ENCODE measurements around the gene NHS. TPM values are rescaled to one million over a fixed set of nuclear protein-coding genes. Genes with fewer than 3 reads are reported as not detected.

Gene NHS
- total RNA-seq, 1 donor = 10.5 TPM

GRCh38 chrX:17592117-17592516 is 217.1 kb downstream of the NHS start:
- H3K9me3 ChIP-seq (ENCODE audit: low read depth, low read length) = no peaks in the 10 kb centered on the region
- H3K27ac ChIP-seq (ENCODE audit: low read depth, low read length) = peak overlapping the region; percentile 31
- peaks cover 30% of the 10 kb centered on the region for H3K4me1 ChIP-seq (ENCODE audit: insufficient read depth, low read length)
- H3K4me3 ChIP-seq (ENCODE audit: insufficient read depth, low read length) = peak overlapping the region; percentile 49
- no peak overlapping the region for H2AFZ ChIP-seq (ENCODE audit: low read length)
- no peaks in the 10 kb centered on the region for H3K36me3 ChIP-seq (ENCODE audit: insufficient read depth, low read length)
- H4K20me1 ChIP-seq (ENCODE audit: insufficient read depth, low read length) = no peaks in the 10 kb centered on the region
- no peaks in the 10 kb centered on the region for H3K79me2 ChIP-seq (ENCODE audit: insufficient read depth, low read length)
- H3K27me3 ChIP-seq (ENCODE audit: insufficient read depth, low read length) = no peaks in the 10 kb centered on the region
- H3K4me2 ChIP-seq (ENCODE audit: insufficient read depth, low read length) = peak overlapping the region; percentile 74
- no peak for TF ChIP-seq CTCF (IDR thresholded peaks at IDR 0.05; ENCODE audit: extremely low read depth, low read depth, low read length)
- DNase-seq (ENCODE audit: insufficient read length, low spot score, missing footprints) = no peak

DNA sequence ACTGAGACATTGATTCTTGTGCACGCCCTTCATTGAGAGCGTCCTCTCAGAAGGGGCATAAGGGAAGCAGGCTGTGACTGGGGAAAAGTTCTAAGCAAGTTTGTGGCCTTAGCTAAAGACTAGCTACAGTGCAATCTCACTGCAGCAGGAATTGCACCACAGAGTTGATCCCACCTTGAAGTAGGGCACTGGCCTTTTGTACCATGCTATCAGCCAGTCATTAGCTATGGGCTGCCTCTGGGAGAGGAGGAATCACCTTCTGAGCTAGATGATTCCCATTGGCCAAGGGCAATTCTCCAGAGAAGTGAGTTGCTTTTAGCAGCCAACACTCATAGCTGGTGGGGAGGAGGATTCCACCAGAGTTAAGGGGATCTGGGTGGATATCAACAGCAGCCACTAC is 219.7 kb downstream of the NHS start:
- Histone ChIP-seq H3K36me3 (ENCODE audit: insufficient read depth, low read length) (no peaks in the 10 kb centered on the region), H3K4me2 (ENCODE audit: insufficient read depth, low read length) (no peak overlapping the region), H3K27me3 (ENCODE audit: insufficient read depth, low read length) (no peaks in the 10 kb centered on the region), H3K4me1 (ENCODE audit: insufficient read depth, low read length) (peaks cover 34% of the 10 kb centered on the region), H3K9me3 (ENCODE audit: low read depth, low read length) (no peaks in the 10 kb centered on the region), H4K20me1 (ENCODE audit: insufficient read depth, low read length) (no peaks in the 10 kb centered on the region), H3K79me2 (ENCODE audit: insufficient read depth, low read length) (no peaks in the 10 kb centered on the region), H2AFZ (ENCODE audit: low read length) (no peak overlapping the region), H3K27ac (ENCODE audit: low read depth, low read length) (no peak overlapping the region), H3K4me3 (ENCODE audit: insufficient read depth, low read length) (no peak overlapping the region)
- DNase-seq (ENCODE audit: insufficient read length, low spot score, missing footprints) = no peak
- TF ChIP-seq CTCF (IDR thresholded peaks at IDR 0.05; ENCODE audit: extremely low read depth, low read depth, low read length) = no peak

GRCh38 chrX:17595456-17596035 is 220.5 kb downstream of the NHS start:
- no peak for DNase-seq (ENCODE audit: insufficient read length, low spot score, missing footprints)
- H3K79me2 ChIP-seq (ENCODE audit: insufficient read depth, low read length) = no peaks in the 10 kb centered on the region
- no peak overlapping the region for H2AFZ ChIP-seq (ENCODE audit: low read length)
- H3K4me3 ChIP-seq (ENCODE audit: insufficient read depth, low read length) = no peak overlapping the region
- H4K20me1 ChIP-seq (ENCODE audit: insufficient read depth, low read length) = no peaks in the 10 kb centered on the region
- H3K4me1 ChIP-seq (ENCODE audit: insufficient read depth, low read length) = peaks cover 34% of the 10 kb centered on the region
- no peaks in the 10 kb centered on the region for H3K36me3 ChIP-seq (ENCODE audit: insufficient read depth, low read length)
- no peaks in the 10 kb centered on the region for H3K9me3 ChIP-seq (ENCODE audit: low read depth, low read length)
- H3K27me3 ChIP-seq (ENCODE audit: insufficient read depth, low read length) = no peaks in the 10 kb centered on the region
- TF ChIP-seq CTCF (IDR thresholded peaks at IDR 0.05; ENCODE audit: extremely low read depth, low read depth, low read length) = no peak
- H3K4me2 ChIP-seq (ENCODE audit: insufficient read depth, low read length) = peak overlapping the region; percentile 7
- H3K27ac ChIP-seq (ENCODE audit: low read depth, low read length) = peak overlapping the region; percentile 45

GRCh38 chrX:17596061-17596460 is 221.1 kb downstream of the NHS start:
- no peak for TF ChIP-seq CTCF (IDR thresholded peaks at IDR 0.05; ENCODE audit: extremely low read depth, low read depth, low read length)
- H4K20me1 ChIP-seq (ENCODE audit: insufficient read depth, low read length) = no peaks in the 10 kb centered on the region
- no peak for DNase-seq (ENCODE audit: insufficient read length, low spot score, missing footprints)
- no peaks in the 10 kb centered on the region for H3K9me3 ChIP-seq (ENCODE audit: low read depth, low read length)
- no peaks in the 10 kb centered on the region for H3K79me2 ChIP-seq (ENCODE audit: insufficient read depth, low read length)
- no peaks in the 10 kb centered on the region for H3K36me3 ChIP-seq (ENCODE audit: insufficient read depth, low read length)
- H3K4me3 ChIP-seq (ENCODE audit: insufficient read depth, low read length) = no peak overlapping the region
- peaks cover 29% of the 10 kb centered on the region for H3K4me1 ChIP-seq (ENCODE audit: insufficient read depth, low read length)
- H3K27me3 ChIP-seq (ENCODE audit: insufficient read depth, low read length) = no peaks in the 10 kb centered on the region
- H3K4me2 ChIP-seq (ENCODE audit: insufficient read depth, low read length) = no peak overlapping the region
- no peak overlapping the region for H2AFZ ChIP-seq (ENCODE audit: low read length)
- H3K27ac ChIP-seq (ENCODE audit: low read depth, low read length) = peak overlapping the region; percentile 34

Data from osteoblast (primary cell).